ENCODE results near the gene S100A14.

The S100A14 gene

DNA sequence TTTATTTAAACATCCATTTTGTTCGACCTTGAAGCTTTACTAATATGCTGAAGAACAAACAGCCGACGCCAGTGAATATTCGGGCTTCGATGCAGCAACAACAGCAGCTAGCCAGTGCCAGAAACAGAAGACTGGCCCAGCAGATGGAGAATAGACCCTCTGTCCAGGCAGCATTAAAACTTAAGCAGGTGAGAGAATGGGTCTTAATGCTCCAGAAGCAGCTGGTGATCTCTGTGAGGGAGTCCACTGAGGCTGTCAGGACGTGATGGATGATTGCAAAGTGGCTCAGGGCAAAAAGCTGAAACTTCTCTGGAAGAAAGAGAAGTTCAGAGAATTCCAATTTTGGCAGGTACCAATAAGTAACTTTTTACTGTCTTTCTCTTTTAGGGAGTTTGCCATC, 22.1 kb upstream of the S100A14 start:
- DNase-seq (ENCODE audit: low spot score) = no peak

DNA sequence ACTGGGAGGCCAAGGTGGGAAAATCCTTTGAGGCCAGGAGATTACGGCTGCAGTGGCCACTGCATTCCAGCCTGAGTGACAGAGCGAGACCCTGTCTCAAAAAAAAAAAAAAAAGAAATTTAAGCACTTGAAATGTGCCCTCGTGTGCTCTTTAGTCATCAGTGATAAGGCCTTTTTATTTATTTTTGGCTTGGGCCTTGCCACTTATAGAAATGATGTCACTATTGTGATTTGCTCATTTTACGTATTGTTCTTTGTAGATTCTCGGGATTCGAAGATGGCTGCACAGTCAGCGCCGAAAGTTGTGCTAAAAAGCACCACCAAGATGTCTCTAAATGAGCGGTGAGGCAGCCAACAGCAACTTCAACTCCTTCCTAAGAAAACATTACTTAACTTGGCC, 20.2 kb upstream of the S100A14 start:
- no peak for DNase-seq (ENCODE audit: low spot score)

DNA sequence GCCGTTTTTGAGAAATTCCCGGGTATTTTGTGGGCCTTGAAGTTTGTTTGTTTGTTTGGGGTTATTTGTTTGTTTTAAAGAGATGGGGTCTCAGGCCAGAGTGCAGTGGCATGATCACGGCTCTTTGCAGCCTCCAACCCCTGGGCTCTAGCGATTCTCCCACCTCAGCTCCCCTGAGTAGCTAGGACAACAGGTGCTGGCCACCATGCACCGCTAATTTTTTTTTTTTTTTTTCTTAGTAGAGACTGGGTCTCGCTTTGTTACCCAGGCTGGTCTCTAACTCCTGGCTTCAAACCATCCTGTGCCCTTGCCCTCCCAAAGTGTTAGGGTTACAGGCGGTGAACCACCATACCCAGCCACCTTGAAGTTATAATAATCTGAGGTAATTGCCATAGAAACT, 19.7 kb upstream of the S100A14 start:
- no peak for DNase-seq (ENCODE audit: low spot score)

DNA sequence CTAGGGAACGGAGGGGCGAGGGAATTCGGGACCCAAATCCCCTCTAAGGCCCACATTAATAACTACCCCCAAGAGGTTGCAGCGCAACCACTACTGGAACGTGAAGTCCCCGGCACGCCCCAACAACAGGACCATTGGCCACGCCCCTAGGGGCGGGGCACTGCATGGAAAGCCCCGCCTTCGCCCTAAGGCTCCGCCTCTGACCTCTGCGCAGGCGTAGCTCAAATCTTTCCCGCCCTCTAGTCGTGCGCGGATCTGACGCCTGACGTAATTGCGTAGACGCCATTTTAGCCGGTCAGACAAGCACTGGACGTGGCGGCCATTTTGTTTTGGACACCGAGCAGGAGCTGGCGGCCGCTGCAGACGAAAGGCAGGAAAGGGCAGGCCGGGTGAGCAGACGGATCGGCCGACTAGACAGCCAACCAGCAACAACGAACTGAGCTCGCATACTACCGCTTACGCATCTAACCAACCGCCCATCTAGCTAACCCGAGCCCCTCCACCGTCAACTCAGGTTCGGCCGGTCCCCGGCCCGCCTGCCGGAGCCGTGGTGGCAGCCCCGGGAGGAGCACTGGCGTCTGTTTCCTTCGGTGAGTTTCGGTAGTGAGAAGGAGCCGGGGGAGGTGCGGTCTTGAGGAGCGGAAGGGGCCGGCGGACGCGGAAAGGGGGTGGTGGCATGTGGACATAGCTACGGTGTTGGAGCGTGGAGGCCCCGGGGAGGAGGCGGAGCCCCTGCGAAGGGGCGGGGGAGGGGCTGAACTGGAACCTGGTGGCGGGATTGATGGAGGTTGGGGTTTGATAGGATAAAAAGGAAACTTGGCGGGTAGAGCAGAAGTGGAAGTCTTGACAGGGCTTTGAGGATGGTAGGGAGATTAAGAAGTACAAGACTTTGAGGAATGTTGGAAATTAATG, 17.9 kb upstream of the S100A14 start, which contains the start of gene CHTOP:
Gene CHTOP (plus strand): TSS at position 313 of the 912 bp plus-strand sequence. CDS start 2,523 bp downstream, outside the sequence.
- peak; percentile 96 for DNase-seq (ENCODE audit: low spot score)

DNA sequence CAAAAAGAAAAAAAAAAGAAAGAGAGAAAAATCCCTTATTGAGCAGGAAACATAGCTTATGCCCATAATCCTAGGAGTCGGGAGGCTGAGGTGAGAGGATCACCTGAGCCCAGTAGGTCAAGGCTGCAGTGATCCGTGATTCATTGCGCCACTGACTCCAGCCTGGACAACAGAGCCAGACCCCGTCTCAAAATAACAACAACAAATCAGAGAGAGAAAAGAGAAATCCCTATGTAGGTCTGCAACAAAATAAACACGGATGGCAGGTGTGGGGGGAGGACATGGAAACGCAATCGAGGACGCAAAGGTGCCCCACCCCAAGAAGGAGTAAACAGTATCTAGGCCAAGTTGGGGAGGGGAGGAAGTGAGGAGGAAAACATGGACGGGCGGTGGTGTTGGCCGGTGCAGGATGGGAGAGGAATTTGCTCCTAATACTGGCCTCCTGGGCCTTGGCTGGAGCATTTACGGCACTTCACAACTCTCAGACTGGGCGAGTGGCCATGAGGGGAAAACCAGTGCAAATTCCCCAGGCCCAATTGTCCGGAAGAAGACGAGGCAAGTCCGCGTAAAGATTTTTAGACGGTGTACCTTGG, 17.1 kb upstream of the S100A14 start:
- no peak for DNase-seq (ENCODE audit: low spot score)

DNA sequence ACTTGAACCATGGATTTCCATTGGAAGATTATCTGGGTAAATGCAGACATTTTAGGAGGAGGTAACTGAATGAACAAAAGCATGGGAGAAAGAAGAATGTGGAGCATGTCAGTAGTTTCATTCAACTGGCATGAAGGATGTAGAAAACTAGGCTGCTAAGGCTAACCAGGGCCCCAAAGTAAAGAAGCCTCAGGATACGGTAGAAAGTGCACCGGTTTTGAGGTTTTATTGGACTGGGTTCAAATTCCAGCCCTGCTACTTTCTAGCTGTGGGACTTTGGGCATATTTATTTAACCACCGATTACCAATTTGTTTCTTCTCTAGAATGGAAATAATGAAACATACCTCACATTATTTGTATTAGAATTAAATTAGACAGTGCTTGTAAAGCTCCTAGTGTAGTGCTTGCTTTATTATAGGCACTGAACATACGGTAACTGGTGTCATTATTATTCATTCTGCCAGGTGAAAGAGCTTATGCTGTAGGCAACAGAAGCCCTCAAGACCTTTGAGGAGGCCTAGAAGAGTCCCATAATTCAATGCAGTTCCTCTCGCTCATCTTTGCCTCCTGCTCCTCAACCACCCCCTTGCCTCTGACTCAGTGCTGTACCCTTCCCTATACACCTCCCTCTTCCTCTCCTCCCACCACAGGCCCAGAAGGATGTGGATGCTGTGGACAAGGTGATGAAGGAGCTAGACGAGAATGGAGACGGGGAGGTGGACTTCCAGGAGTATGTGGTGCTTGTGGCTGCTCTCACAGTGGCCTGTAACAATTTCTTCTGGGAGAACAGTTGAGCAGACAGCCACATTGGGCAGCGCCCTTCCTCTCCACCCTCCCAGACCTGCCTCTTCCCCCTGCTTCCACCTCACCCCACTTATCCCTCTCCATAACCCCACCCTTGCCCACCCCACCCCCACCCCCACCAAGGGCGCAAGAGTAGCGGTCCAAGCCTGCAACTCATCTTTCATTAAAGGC, 15.2 kb upstream of the S100A14 start:
- no peak for DNase-seq (ENCODE audit: low spot score)

DNA sequence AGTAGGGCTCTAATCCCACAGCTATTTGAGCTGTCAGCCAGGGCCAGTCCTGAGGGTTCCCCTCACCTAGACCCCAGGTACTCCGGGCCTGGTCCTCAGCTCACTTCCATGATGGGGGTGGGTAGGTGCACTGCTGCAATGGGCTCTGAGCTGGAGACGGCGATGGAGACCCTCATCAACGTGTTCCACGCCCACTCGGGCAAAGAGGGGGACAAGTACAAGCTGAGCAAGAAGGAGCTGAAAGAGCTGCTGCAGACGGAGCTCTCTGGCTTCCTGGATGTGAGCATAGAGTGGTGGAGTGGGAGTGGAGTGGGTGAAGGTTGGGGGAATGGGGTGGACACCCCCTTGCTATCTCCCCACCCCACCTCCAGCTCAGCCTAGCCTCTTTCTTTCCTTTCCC, 14.3 kb upstream of the S100A14 start:
- no peak for DNase-seq (ENCODE audit: low spot score)

DNA sequence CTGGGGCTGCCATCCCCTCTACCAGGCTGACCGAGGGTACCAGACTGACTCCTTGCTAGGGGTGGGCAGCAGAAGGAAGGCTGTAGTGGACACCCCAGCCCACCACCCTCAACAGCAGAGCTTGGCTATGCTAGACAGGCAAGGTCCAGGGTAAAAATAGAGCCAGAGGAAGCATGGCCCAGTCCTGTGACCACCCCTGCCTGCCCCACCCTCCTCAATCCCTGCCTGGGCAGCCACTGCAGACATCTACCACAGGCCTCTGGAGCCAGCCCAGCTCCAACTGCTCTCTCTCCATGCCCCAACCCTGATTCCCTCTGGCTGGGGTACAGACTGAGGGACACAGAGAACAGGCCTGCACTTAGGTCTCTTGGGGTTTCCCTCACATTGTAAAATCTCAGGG, 13.8 kb upstream of the S100A14 start:
- no peak for DNase-seq (ENCODE audit: low spot score)

DNA sequence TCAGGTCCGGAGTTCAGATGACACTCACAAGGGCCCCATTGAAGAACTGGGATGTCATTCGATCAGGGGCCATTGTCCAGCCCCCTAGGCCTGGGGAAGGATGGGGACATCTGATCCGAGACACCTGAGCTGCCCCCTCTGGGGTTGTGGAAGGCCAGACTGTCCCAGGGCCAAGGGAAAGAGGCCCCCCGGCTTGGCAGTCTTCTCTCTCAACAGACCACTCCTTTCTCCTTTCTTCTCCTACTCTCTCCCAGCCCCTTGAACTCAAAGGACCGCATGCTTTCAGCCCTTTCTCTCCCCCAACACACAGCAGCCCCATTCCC, 13.2 kb upstream of the S100A14 start:
- no peak for DNase-seq (ENCODE audit: low spot score)

DNA sequence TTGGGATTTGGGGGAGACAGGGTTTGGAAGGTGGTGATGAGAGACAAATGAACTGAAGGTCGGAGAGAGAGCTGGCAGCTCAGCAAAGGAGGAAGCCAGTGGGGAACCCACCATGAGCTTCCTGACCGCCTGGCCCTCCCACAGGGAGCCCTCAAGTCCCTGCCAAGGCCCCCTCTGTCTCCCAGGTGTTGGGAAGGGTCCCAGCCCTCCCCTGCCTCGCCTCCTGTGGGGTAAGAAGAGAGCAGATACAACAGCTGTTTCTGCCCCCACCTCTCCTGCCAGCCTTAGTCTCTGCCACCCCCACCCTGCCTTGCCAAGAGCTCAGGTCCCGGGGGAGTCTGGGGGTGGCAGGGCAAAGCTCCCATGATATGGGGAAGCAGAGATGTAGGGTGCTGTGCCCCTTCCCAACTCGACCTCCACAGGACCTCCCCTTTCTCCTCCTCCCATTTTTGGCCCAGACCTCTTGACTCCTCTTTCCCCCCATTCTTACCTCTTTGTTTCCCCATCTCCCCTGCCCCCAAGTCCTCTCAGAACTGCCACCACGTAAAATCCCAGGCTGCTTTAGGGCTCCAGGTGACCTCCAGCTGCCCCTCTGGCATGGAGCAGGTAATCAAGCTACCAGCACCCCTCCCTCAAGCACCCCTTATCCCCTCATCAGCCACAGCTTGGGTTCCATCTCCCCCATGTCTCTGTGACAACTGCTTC, 12.7 kb upstream of the S100A14 start:
- no peak for DNase-seq (ENCODE audit: low spot score)

DNA sequence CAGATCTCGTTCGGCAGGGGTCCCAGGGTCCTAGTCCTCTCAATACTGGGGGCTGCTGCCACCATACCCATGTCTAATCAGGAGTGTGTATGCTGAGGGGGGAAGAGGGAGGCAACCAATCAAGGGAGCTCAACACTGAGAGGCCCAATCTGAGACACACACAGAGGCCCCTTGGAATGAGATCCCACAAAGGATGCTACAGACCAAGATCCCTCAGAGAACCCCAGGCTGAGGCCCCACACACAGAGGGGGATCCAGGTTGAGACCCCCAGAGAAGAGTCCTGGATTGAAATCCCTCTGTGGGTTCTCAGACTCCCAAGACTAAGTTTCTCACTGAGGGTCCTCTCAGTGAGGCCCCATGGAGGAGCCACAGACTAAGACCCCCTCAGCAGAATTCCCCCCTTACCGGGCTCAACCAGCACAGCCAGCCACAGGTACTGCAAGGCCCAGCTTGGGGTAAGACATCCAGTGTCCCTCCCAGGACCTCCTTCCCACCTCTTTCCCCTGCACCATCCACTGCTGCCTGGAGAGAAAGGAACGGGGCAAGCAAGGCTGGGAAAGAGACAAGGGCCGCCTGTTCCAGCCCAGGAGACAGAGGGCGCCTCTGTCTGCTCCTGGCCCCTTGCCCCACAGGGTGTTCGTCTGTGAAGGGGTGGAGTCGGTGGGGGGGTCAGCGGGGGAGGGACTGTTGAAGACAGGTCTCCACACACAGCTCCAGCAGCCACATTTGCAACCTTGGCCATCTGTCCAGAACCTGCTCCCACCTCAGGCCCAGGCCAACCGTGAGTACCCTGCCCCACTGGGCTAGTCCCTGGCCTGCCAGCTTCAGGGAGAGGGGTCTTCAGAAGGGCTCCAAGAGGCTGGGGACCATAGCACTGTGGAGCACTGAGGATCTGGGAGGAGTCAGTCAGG, 11.8 kb upstream of the S100A14 start, which contains the start of gene S100A1:
Gene S100A1 (plus strand): TSS at position 720 of the 912 bp plus-strand sequence. CDS start 2,088 bp downstream, outside the sequence.
- no peak for DNase-seq (ENCODE audit: low spot score)

DNA sequence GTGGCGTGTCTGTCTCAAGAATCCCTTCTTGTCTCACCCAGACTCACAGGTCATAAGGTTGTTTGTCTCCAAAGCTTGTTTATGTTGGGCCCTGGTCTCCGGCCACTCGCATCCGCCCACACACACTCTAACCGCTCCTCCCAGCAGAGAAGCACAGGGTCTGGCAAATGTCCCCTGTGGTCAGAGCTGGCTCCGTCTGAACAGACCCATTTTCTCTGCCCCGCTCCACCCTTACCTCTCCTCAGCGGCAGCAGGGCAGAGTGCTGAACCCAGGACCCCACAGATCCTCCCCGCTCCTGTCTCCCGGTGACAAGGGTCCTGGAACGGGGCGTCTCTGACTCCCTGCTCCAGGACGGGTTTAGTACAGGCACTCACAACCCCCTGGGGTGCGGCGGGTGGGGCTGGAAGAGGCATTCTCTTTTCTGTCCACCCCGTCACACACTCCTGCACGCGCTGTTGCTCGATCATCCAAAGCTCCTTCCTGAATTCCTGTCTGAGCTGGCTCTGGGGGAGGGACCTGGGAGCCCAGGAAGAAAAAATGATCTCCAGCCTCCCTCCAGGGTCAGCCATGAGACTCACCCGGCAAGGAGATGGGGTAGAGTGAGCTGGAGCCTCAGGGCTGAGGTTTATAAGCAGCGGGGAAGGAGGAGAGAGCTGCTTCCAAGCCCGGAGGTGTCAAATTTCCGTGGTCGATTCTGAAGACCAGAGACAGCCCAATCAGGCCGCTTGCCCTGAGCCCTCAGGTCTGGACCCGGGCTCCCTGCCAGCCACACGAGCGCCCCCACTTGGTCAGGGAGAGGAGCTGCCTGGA, 11.0 kb upstream of the S100A14 start, which contains the start of gene S100A13:
Gene S100A13 (minus strand): TSS at position 602 of the 811 bp plus-strand sequence. CDS start 1,033 bp downstream, outside the sequence.
- no peak for DNase-seq (ENCODE audit: low spot score)

DNA sequence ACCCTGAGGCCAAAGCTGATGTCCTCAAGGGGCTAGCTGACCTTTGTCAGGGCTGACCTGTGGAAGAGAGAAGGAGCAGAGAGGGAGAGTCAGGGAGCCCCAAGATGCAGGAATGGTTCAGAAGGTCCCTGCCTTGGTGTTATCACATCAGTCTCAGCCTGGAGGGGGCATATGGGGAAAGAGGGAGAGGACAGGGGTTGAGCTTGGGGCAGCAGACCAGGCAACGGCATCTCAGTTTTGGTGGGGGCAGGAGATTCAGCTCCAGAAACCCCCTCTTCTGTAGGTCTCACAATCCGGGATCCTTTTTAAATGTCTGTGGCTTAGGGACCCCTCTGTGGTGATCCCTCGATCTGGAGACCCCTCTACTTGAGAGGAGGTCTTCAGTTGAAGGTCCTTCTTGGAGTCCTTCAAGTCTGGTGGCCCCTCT, 10.4 kb upstream of the S100A14 start:
- DNase-seq (ENCODE audit: low spot score) = no peak

DNA sequence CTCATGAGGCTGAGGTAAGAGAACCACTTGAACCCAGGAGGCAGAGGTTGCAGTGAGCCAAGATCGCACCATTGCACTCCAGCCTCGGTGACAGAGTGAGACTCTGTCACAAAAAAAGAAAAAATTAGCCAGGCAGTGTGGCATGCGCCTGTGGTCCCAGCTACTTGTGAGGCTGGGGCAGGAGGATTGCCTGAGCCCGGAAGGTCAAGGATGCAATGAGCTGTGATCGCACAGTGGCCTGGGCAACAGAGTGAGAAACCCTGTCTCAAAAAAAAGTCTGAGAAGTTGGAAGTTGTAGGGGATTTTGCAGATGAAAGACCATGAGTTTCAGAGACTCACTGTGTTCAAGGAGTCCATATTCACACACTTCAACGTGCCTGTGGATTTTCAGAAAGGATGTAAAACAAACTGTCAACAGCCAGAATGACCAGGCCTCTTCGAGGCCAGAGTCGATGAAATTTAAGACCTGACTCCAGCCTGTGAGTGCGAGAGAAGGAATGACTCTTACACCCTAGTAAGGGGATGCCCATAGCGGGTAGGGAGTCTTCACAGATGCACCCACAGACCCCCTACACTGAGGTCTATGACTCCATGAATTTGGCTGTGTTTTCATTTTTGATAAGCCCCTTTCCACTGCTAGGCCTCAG, 9.0 kb upstream of the S100A14 start:
- DNase-seq (ENCODE audit: low spot score) = no peak

DNA sequence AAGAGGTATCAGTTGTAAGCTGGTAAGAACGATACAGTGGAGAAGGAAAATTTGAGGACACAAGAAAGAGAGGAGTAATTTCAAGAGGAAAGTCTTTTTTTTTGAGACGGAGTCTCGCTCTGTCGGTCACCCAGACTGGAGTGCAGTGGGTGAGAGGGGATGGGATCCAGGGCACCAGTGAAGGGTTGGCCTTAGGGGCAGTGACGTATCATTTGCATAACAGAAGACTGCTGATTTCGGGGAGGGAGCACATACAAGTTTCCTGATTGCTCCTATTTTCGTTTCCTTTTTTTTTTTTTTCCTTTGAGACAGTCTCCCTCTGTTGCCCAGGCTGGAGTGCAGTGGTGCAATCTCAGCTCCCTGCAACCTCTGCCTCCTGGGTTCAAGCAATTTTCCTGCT, 7.0 kb upstream of the S100A14 start:
- DNase-seq (ENCODE audit: low spot score) = no peak

DNA sequence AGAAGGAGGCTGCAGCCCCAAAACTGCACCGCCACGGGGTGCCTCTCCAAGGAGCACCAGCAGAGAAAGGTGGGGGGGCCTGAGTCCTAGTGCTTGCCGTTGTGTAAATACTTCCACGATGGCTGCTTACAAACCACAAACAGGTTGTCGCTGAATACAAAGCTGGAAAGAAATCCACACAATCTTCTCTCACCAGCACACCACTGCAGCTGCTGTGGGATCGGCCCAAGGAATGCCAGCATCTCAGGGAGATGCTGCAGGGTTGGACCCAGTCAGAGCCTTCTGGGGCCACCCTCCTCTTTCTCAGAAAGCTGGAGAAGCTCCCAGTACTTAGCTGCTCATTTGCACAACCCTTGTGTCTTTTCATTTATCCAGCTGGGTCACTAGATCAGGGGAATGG, 3.0 kb upstream of the S100A14 start:
- no peak for DNase-seq (ENCODE audit: low spot score)

DNA sequence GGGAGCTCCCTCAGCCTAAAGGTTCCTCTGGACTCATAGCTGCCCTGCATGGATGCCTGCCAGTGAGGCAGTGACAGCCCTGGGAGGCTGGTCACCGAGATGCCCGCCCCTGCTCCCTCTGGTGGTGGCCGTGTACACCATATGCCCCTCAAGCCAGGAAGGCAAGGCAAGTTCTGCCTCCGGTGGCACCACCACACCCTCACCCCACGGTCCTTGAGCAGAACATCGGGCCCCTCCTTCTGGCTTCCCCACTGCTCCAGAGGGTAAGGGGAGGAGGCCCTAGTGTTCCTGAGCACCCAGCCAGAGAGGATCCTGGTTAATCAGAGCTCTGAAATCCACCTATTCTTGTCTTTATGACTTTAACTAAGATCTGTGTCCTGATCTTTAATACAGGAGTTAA, 1.5 kb upstream of the S100A14 start:
- DNase-seq (ENCODE audit: low spot score) = peak; percentile 67

DNA sequence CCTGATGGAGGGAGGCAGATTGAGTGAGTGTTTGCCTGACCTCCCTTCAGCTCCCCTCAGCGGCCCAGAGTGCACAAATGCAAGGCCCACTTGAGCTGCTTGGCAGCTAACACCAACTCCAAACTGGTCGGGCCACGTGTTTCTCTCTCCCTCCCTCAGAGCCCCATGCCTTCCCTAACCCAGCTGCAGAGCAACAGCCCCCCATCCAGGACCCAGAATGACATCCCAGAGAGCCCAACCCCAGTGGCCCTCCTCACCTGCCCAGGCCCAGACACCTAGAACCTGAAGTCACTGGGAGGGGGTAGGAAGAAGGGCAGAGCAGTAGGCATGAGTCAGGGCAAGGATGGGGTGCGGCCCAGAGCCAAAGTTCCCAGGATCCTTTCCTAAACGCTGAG, 789 bp upstream of the S100A14 start:
- no peak for DNase-seq (ENCODE audit: low spot score)

DNA sequence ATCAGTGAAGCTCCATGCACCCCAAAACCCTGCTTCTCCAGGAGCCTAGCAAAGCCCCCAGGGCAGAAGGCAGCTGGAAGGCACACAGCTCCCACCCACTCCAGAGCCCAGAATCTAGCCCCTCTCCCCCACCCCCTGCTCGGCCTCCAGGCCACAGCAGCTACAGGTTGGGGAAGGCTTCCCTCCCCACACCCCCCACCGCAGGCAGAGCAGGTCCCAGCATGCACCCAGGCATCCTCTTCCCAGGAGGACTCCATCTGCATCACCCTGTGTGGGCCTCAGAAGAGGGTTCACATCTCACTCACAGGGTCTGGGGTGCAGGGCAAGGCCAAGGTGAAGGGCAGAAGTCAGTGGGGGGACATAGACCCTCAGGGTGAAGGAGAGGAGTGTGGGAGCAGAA, 719 bp downstream of the S100A14 start:
- no peak for DNase-seq (ENCODE audit: low spot score)
